SK-N-SH (cell line): Measurements from ENCODE around the gene HRH2.

Experiments
- ELF1 ChIP-seq: IDR thresholded peaks from 2 replicates; pipeline ENCODE4 v1.4.0; 2012
- EZH2phosphoT487 ChIP-seq: fragments of 200-600 bp; sonication (generic); IDR thresholded peaks from 2 replicates; pipeline ENCODE4 v1.6.1; 2017; ENCODE audit warnings: low read depth, mixed run types, mild to moderate bottlenecking, antibody characterized with exemption, moderate library complexity, borderline replicate concordance
- MXI1 ChIP-seq: IDR thresholded peaks from 2 replicates; pipeline ENCODE4 v1.6.1; 2012; ENCODE audit warnings: mild to moderate bottlenecking, low read depth, low read length, improper control_type of control experiment
- NFIC ChIP-seq: IDR thresholded peaks from 2 replicates; pipeline ENCODE4 v1.4.0; 2012; ENCODE audit warnings: borderline replicate concordance
- RAD21 ChIP-seq: IDR thresholded peaks from 2 replicates; pipeline ENCODE4 v1.6.1; 2012; ENCODE audit warnings: mild to moderate bottlenecking, low read length
- RCOR1 ChIP-seq: fragments of 150-350 bp; IDR thresholded peaks from 2 replicates; pipeline ENCODE4 v1.6.1; 2017; ENCODE audit warnings: antibody characterized with exemption, low read length
- TF ChIP-seq, protein P1 (sequence below): fragments of 200-600 bp; sonication (generic); IDR thresholded peaks from 2 replicates; pipeline ENCODE4 v1.6.1; 2017; ENCODE audit warnings: antibody characterized with exemption, mild to moderate bottlenecking, moderate library complexity
- TF ChIP-seq, protein P2 (sequence below): IDR thresholded peaks from 2 replicates; pipeline ENCODE4; 2012
- TF ChIP-seq, protein P3 (sequence below): fragments of 150-350 bp; IDR thresholded peaks from 2 replicates; pipeline ENCODE4 v1.6.1; 2017; ENCODE audit warnings: antibody characterized with exemption, low read length, low read depth, borderline replicate concordance

DNA sequence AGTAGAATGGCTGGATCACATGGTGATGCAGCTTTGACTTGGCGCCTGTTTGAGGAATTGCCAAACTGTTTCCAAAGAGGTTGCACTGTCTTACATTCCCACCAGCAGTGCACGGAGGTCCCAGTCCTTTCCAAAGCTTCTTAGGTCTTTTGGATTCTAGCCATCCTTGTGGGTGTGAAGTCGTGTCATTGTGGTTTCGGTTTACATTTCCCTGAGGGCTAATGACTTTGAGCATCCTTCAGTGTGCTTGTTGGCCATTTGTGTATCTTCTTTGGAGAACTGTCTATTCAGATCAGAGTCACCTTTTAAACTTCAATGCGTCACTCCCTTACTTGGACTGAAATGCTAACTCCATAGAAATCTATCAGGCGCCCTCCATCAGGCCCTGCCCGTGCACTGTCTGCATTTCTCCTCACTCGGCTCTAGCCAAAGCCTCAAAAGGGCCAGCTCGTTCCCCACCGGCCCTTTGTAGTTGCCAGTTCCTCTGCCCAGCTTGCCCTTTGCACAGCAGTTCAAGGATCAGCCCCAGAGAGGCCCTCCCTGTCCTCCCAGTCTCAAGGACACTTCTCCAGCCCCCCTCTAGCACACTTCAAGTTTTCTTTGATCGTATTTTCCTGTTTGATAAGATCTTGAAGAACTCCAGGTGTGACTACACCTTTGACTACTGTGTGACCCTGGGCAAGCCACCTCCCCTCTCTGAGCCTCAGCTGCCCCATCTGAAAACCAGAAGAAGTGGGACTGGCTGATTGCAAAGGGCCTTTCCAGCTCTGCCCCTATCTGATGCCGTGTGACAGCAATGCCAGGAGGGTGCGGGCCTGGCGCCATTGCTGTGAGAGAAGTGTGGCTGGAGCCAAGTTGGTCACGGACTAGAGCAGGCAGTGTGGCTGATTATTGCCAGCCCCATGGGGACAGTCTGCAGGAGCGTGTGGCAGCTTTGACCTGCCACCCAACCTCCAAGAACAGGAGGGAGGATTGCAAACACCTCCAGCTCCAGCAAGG, 5.6 kb downstream of the HRH2 start:
- TF ChIP-seq NFIC: no peak
- TF ChIP-seq, protein P1, sequence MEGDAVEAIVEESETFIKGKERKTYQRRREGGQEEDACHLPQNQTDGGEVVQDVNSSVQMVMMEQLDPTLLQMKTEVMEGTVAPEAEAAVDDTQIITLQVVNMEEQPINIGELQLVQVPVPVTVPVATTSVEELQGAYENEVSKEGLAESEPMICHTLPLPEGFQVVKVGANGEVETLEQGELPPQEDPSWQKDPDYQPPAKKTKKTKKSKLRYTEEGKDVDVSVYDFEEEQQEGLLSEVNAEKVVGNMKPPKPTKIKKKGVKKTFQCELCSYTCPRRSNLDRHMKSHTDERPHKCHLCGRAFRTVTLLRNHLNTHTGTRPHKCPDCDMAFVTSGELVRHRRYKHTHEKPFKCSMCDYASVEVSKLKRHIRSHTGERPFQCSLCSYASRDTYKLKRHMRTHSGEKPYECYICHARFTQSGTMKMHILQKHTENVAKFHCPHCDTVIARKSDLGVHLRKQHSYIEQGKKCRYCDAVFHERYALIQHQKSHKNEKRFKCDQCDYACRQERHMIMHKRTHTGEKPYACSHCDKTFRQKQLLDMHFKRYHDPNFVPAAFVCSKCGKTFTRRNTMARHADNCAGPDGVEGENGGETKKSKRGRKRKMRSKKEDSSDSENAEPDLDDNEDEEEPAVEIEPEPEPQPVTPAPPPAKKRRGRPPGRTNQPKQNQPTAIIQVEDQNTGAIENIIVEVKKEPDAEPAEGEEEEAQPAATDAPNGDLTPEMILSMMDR: no peak
- TF ChIP-seq, protein P2, sequence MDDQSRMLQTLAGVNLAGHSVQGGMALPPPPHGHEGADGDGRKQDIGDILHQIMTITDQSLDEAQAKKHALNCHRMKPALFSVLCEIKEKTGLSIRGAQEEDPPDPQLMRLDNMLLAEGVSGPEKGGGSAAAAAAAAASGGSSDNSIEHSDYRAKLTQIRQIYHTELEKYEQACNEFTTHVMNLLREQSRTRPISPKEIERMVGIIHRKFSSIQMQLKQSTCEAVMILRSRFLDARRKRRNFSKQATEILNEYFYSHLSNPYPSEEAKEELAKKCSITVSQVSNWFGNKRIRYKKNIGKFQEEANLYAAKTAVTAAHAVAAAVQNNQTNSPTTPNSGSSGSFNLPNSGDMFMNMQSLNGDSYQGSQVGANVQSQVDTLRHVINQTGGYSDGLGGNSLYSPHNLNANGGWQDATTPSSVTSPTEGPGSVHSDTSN: no peak
- no peak for TF ChIP-seq ELF1
- TF ChIP-seq RAD21: no peak
- no peak for TF ChIP-seq EZH2phosphoT487
- TF ChIP-seq, protein P3, sequence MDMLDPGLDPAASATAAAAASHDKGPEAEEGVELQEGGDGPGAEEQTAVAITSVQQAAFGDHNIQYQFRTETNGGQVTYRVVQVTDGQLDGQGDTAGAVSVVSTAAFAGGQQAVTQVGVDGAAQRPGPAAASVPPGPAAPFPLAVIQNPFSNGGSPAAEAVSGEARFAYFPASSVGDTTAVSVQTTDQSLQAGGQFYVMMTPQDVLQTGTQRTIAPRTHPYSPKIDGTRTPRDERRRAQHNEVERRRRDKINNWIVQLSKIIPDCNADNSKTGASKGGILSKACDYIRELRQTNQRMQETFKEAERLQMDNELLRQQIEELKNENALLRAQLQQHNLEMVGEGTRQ: no peak
- TF ChIP-seq MXI1: no peak
- no peak for TF ChIP-seq RCOR1
